GM23338 (cell line): Measurements from ENCODE around the gene ZSCAN5B. TPM values are rescaled to one million over a fixed set of nuclear protein-coding genes. Genes with fewer than 3 reads are reported as not detected.

ENCODE experiments used
- ATAC-seq: fragments of 200-7000 bp; cut with Tn5 transposase; 3 replicates; pipeline ENCODE4 v1.9.1; 2020
- DNase-seq: peaks from one replicate; pipeline ENCODE4 v3.0.0-alpha.2; 2015; ENCODE audit warnings: low spot score
- H2AFZ ChIP-seq: fragments of 200-600 bp; sonication (generic); 2 replicates; pipeline ENCODE4 v1.8.0; 2016; ENCODE audit warnings: antibody characterized with exemption, mild to moderate bottlenecking, moderate library complexity
- H3F3A ChIP-seq: fragments of 200-600 bp; sonication (generic); replicated peaks from 2 replicates; pipeline ENCODE4 v1.8.0; 2017; ENCODE audit warnings: antibody characterized with exemption, mixed run types, low read depth
- H3K27ac ChIP-seq: fragments of 200-600 bp; sonication (generic); 2 replicates; pipeline ENCODE4 v1.6.1; 2016; ENCODE audit warnings: low read depth
- H3K27me3 ChIP-seq: fragments of 200-600 bp; sonication (generic); 2 replicates; pipeline ENCODE4 v1.8.0; 2016; ENCODE audit warnings: mild to moderate bottlenecking, mixed run types, moderate library complexity; ENCODE audit not compliant: insufficient read depth
- H3K36me3 ChIP-seq: fragments of 200-600 bp; sonication (generic); 2 replicates; pipeline ENCODE4 v1.8.0; 2016; ENCODE audit warnings: mild to moderate bottlenecking; ENCODE audit not compliant: insufficient read depth
- H3K4me1 ChIP-seq: fragments of 200-600 bp; sonication (generic); 2 replicates; pipeline ENCODE4 v1.8.0; 2016; ENCODE audit warnings: mild to moderate bottlenecking, moderate library complexity; ENCODE audit not compliant: insufficient read depth
- H3K4me2 ChIP-seq: fragments of 200-600 bp; sonication (generic); 2 replicates; pipeline ENCODE4 v1.7.1; 2017; ENCODE audit warnings: mixed run types
- H3K4me3 ChIP-seq: fragments of 200-600 bp; sonication (generic); 2 replicates; pipeline ENCODE4 v1.6.1; 2016; ENCODE audit warnings: mixed run types
- H3K79me2 ChIP-seq: fragments of 200-600 bp; sonication (generic); replicated peaks from 2 replicates; pipeline ENCODE4 v1.8.0; 2017; ENCODE audit warnings: mild to moderate bottlenecking; ENCODE audit not compliant: insufficient read depth
- H3K9me2 ChIP-seq: fragments of 200-600 bp; sonication (generic); 2 replicates; pipeline ENCODE4 v1.8.0; 2017; ENCODE audit not compliant: insufficient read depth
- H4K20me1 ChIP-seq: fragments of 200-600 bp; sonication (generic); replicated peaks from 2 replicates; pipeline ENCODE4 v1.8.0; 2017; ENCODE audit warnings: mild to moderate bottlenecking; ENCODE audit not compliant: insufficient read depth
- H3K27ac Mint-ChIP-seq: 2 replicates; pipeline ENCODE4 v1.8.0; 2020; ENCODE audit warnings: inconsistent platforms, mild to moderate bottlenecking, moderate library complexity, mixed read lengths
- H3K27me3 Mint-ChIP-seq: 3 replicates; pipeline ENCODE4 v1.8.0; 2022; ENCODE audit warnings: low read depth, mild to moderate bottlenecking, moderate library complexity, mixed read lengths, inconsistent platforms; ENCODE audit not compliant: insufficient read depth, poor library complexity
- H3K36me3 Mint-ChIP-seq: 3 replicates; pipeline ENCODE4 v1.8.0; 2021; ENCODE audit warnings: low read depth, mild to moderate bottlenecking, inconsistent platforms, moderate library complexity, mixed read lengths
- H3K4me1 Mint-ChIP-seq: 3 replicates; pipeline ENCODE4 v1.8.0; 2020; ENCODE audit warnings: mild to moderate bottlenecking, inconsistent platforms, mixed read lengths
- H3K4me3 Mint-ChIP-seq: 3 replicates; pipeline ENCODE4 v1.8.0; 2021; ENCODE audit warnings: moderate library complexity, mild to moderate bottlenecking, inconsistent platforms, mixed read lengths
- H3K9me3 Mint-ChIP-seq: 3 replicates; pipeline ENCODE4 v1.8.0; 2020; ENCODE audit warnings: moderate library complexity, mild to moderate bottlenecking, inconsistent platforms, mixed read lengths
- CREB1 ChIP-seq: fragments of 250-450 bp; sonication (Bioruptor Pico); IDR thresholded peaks from 2 replicates; pipeline ENCODE4 v1.5.0; 2020; ENCODE audit warnings: low read depth, mild to moderate bottlenecking, moderate library complexity
- CTCF ChIP-seq, 2 experiments: fragments of 200-600 bp in 1 of 2; sonication (generic) in 1 of 2; conservative IDR thresholded peaks; 2 replicates each; pipeline versions ENCODE4 v1.5.1 to v1.6.1; 2016 to 2017; ENCODE audit warnings: antibody characterized with exemption in 2 of 2, low read depth in 2 of 2, mild to moderate bottlenecking in 2 of 2, moderate library complexity in 1 of 2
- ETS1 ChIP-seq: IDR thresholded peaks from 2 replicates; pipeline ENCODE4 v1.6.1; 2016; ENCODE audit warnings: antibody characterized with exemption
- EZH2 ChIP-seq: fragments of 200-600 bp; sonication (generic); IDR thresholded peaks from one replicate; pipeline ENCODE4 v1.8.0; 2017; ENCODE audit warnings: antibody characterized with exemption, mild to moderate bottlenecking, low read depth; ENCODE audit not compliant: unreplicated experiment
- EZH2phosphoT487 ChIP-seq: fragments of 200-600 bp; sonication (generic); IDR thresholded peaks from one replicate; pipeline ENCODE4 v1.8.1; 2018; ENCODE audit warnings: antibody characterized with exemption; ENCODE audit not compliant: unreplicated experiment
- JUNB ChIP-seq: IDR thresholded peaks from one replicate; pipeline ENCODE4 v1.6.1; 2016; ENCODE audit warnings: antibody characterized with exemption; ENCODE audit not compliant: unreplicated experiment
- POLR2AphosphoS5 ChIP-seq: IDR thresholded peaks from 2 replicates; pipeline ENCODE4 v1.6.1; 2016; ENCODE audit warnings: antibody characterized with exemption, low read depth
- REST ChIP-seq: IDR thresholded peaks from one replicate; pipeline ENCODE4 v1.6.1; 2018; ENCODE audit warnings: antibody characterized with exemption; ENCODE audit not compliant: unreplicated experiment
- STAT1 ChIP-seq: IDR thresholded peaks from one replicate; pipeline ENCODE4 v1.6.1; 2016; ENCODE audit warnings: antibody characterized with exemption; ENCODE audit not compliant: unreplicated experiment
- ZNF114 ChIP-seq: fragments of 250-450 bp; sonication (Bioruptor Pico); IDR thresholded peaks from 2 replicates; pipeline ENCODE4 v1.5.0; 2020; ENCODE audit warnings: mild to moderate bottlenecking, moderate library complexity
- ZNF331 ChIP-seq: fragments of 250-450 bp; sonication (Bioruptor Pico); IDR thresholded peaks from 2 replicates; pipeline ENCODE4 v1.5.0; 2020; ENCODE audit warnings: low read depth, mild to moderate bottlenecking, moderate library complexity
- polyA plus RNA-seq: library from polyadenylated mRNA; unstranded; fragments of >200 nt; fragmentation: Nextera tagmentation; extraction: Ambion mirVana; gene quantifications from 2 replicates; pipeline ENCODE4 v1.2.1, GENCODE V29; 2016
- total RNA-seq: library from RNA; depleted of rRNA; stranded (reverse); fragments of >200 nt; shearing (Covaris generic); gene quantifications from 2 replicates; pipeline ENCODE4 v1.2.3, GENCODE V29; 2014

The ZSCAN5B gene
- total and polyA plus RNA-seq, 2 experiments from 2014 or later, result 0.10 TPM; not detected in 1

- Histone ChIP-seq H3K36me3 (no peaks in the 10 kb centered on the region), H3K4me2 (no peak overlapping the region), H3K4me3 (no peak overlapping the region), H3K4me1 (no peaks in the 10 kb centered on the region), H3K79me2 (no peaks in the 10 kb centered on the region), H3K9me2 (no peaks in the 10 kb centered on the region), H4K20me1 (no peaks in the 10 kb centered on the region; the same call in 1 of the 2 replicates), H2AFZ (no peak overlapping the region), H3K27me3 (no peaks in the 10 kb centered on the region), H3K27ac (no peak overlapping the region), H3F3A (no peaks in the 10 kb centered on the region)
- DNase-seq (no peak), ATAC-seq (no peak)
- H3K4me3 Mint-ChIP-seq, result no peak overlapping the region
- TF ChIP-seq ZNF114 (CRISPR knock-in tag) (no peak), JUNB (no peak), POLR2AphosphoS5 (no peak), CTCF (conservative IDR thresholded peaks at IDR 0.05; ENCODE audit: low read depth in 2 of 2) (no peak), ETS1 (no peak), STAT1 (no peak)
- peaks cover 13% of the 10 kb centered on the region for H3K36me3 Mint-ChIP-seq
- H3K27me3 Mint-ChIP-seq, result peaks cover 1% of the 10 kb centered on the region
- H3K27ac Mint-ChIP-seq, result no peak overlapping the region
- H3K9me3 Mint-ChIP-seq, result no peaks in the 10 kb centered on the region; the same call in 2 of the 3 replicates
- H3K4me1 Mint-ChIP-seq, result no peaks in the 10 kb centered on the region
Measured at GRCh38 chr19:56161534-56161933, 36.0 kb downstream of the ZSCAN5B start.

- no peaks in the 10 kb centered on the region for H3K4me1 Mint-ChIP-seq
- DNase-seq (no peak), ATAC-seq (no peak; the same call in 2 of the 3 replicates)
- peaks cover 1% of the 10 kb centered on the region for H3K27me3 Mint-ChIP-seq
- peaks cover 25% of the 10 kb centered on the region for H3K36me3 Mint-ChIP-seq
- Histone ChIP-seq H3K79me2 (no peaks in the 10 kb centered on the region), H2AFZ (no peak overlapping the region), H3K4me2 (no peak overlapping the region), H3K36me3 (no peaks in the 10 kb centered on the region), H3K9me2 (no peaks in the 10 kb centered on the region), H3K4me3 (no peak overlapping the region), H3F3A (no peaks in the 10 kb centered on the region), H3K27me3 (no peaks in the 10 kb centered on the region), H3K27ac (no peak overlapping the region), H3K4me1 (no peaks in the 10 kb centered on the region), H4K20me1 (0 out of 2 replicates have a peak, but pooled peaks cover 6% of the 10 kb centered on the region)
- no peaks in the 10 kb centered on the region; the same call in 2 of the 3 replicates for H3K9me3 Mint-ChIP-seq
- no peak overlapping the region for H3K4me3 Mint-ChIP-seq
- H3K27ac Mint-ChIP-seq, result no peak overlapping the region
- TF ChIP-seq ZNF331 (CRISPR knock-in tag) (no peak), POLR2AphosphoS5 (no peak), EZH2 (no peak), CTCF (conservative IDR thresholded peaks at IDR 0.05; ENCODE audit: low read depth in 2 of 2) (no peak), EZH2phosphoT487 (no peak), ETS1 (no peak), STAT1 (no peak), CREB1 (CRISPR knock-in tag) (no peak), JUNB (no peak), REST (no peak), ZNF114 (CRISPR knock-in tag) (no peak)
Measured at GRCh38 chr19:56159622-56160271, 37.8 kb downstream of the ZSCAN5B start.
